Fibroblast of pulmonary artery (primary cell): ENCODE results near the gene SLC25A33.

Experiments
- DNase-seq: peaks from one replicate; pipeline ENCODE4 v3.0.0-alpha.2; 2010; ENCODE audit warnings: low read depth
- H3K4me3 ChIP-seq: replicated peaks from 2 replicates; pipeline ENCODE4 v1.5.1; 2011; ENCODE audit warnings: low read depth, mild to moderate bottlenecking, control low read depth, low read length, moderate library complexity
- CTCF ChIP-seq: IDR thresholded peaks from 2 replicates; pipeline ENCODE4 v1.5.1; 2011; ENCODE audit warnings: mild to moderate bottlenecking, control low read depth, low read length, inconsistent platforms; ENCODE audit errors: missing control alignments

SLC25A33 gene

GRCh38 chr1:9603307-9603706 lies 64.0 kb downstream of the SLC25A33 start:
- TF ChIP-seq CTCF = no peak
- no peak for DNase-seq
- H3K4me3 ChIP-seq = no peak overlapping the region

GRCh38 chr1:9603766-9604753 lies 64.8 kb downstream of the SLC25A33 start:
- DNase-seq = no peak
- H3K4me3 ChIP-seq = no peak overlapping the region
- no peak for TF ChIP-seq CTCF

- TF ChIP-seq CTCF = no peak
Observed at GRCh38 chr1:9604836-9605235, 65.6 kb downstream of the SLC25A33 start.

GRCh38 chr1:9605946-9606455 lies 66.7 kb downstream of the SLC25A33 start:
- DNase-seq = no peak
- H3K4me3 ChIP-seq = no peak overlapping the region
- no peak for TF ChIP-seq CTCF

More at GRCh38 chr1:9604836-9605235, 65.6 kb downstream of the SLC25A33 start:
- H3K4me3 ChIP-seq = no peak overlapping the region
- no peak for DNase-seq

GRCh38 chr1:9606458-9606857 lies 67.2 kb downstream of the SLC25A33 start:
- DNase-seq = no peak
- no peak for TF ChIP-seq CTCF
- H3K4me3 ChIP-seq = no peak overlapping the region

- TF ChIP-seq CTCF = no peak
- no peak for DNase-seq
- no peak overlapping the region for H3K4me3 ChIP-seq
Observed at GRCh38 chr1:9606948-9607347, 67.7 kb downstream of the SLC25A33 start.

- no peak for TF ChIP-seq CTCF
Observed at GRCh38 chr1:9607352-9607751, 68.1 kb downstream of the SLC25A33 start.

More at GRCh38 chr1:9607352-9607751, 68.1 kb downstream of the SLC25A33 start:
- no peak overlapping the region for H3K4me3 ChIP-seq
- no peak for DNase-seq
